HEK293 (cell line): ENCODE results near the gene HMGB1.

ENCODE experiments used
- BCL11B ChIP-seq: fragments of 450-650 bp; formaldehyde crosslinking; IDR thresholded peaks from 2 replicates; pipeline ENCODE4 v1.5.1; 2016; ENCODE audit warnings: low read depth, missing biosample characterization, missing genetic modification characterization
- MYNN ChIP-seq: fragments of 450-650 bp; formaldehyde crosslinking; IDR thresholded peaks from 2 replicates; pipeline ENCODE4 v1.5.1; 2016; ENCODE audit warnings: missing biosample characterization, missing genetic modification characterization, borderline replicate concordance
- PRDM1 ChIP-seq: fragments of 450-650 bp; formaldehyde crosslinking; IDR thresholded peaks from 2 replicates; pipeline ENCODE4; 2016; ENCODE audit warnings: missing biosample characterization, missing genetic modification characterization
- ZFP69B ChIP-seq: fragments of 450-650 bp; formaldehyde crosslinking; IDR thresholded peaks from 2 replicates; pipeline ENCODE4 v1.5.1; 2016; ENCODE audit warnings: missing biosample characterization, missing genetic modification characterization
- ZNF155 ChIP-seq: fragments of 450-650 bp; formaldehyde crosslinking; IDR thresholded peaks from 2 replicates; pipeline ENCODE4 v1.5.1; 2016; ENCODE audit warnings: missing biosample characterization, missing genetic modification characterization
- ZNF174 ChIP-seq: fragments of 450-650 bp; formaldehyde crosslinking; IDR thresholded peaks from 2 replicates; pipeline ENCODE4 v1.5.0; 2017; ENCODE audit warnings: missing biosample characterization, mild to moderate bottlenecking, missing genetic modification characterization
- ZNF2 ChIP-seq: fragments of 450-650 bp; formaldehyde crosslinking; IDR thresholded peaks from 2 replicates; pipeline ENCODE4 v1.5.1; 2016; ENCODE audit warnings: missing biosample characterization, missing genetic modification characterization
- ZNF341 ChIP-seq: fragments of 450-650 bp; formaldehyde crosslinking; IDR thresholded peaks from 2 replicates; pipeline ENCODE4; 2016; ENCODE audit warnings: low read depth, missing biosample characterization, missing genetic modification characterization
- ZNF366 ChIP-seq: fragments of 450-650 bp; formaldehyde crosslinking; conservative IDR thresholded peaks from 2 replicates; pipeline ENCODE4 v1.5.1; 2016; ENCODE audit warnings: missing biosample characterization, missing genetic modification characterization
- ZNF394 ChIP-seq: fragments of 450-650 bp; formaldehyde crosslinking; IDR thresholded peaks from 2 replicates; pipeline ENCODE4 v1.5.1; 2016; ENCODE audit warnings: missing biosample characterization, missing genetic modification characterization, mild to moderate bottlenecking, moderate library complexity, borderline replicate concordance
- ZNF48 ChIP-seq: fragments of 450-650 bp; formaldehyde crosslinking; IDR thresholded peaks from 2 replicates; pipeline ENCODE4 v1.5.1; 2016; ENCODE audit warnings: missing biosample characterization, missing genetic modification characterization
- ZNF521 ChIP-seq: fragments of 450-650 bp; formaldehyde crosslinking; IDR thresholded peaks from 2 replicates; pipeline ENCODE4 v1.5.1; 2017; ENCODE audit warnings: missing biosample characterization, mild to moderate bottlenecking, missing genetic modification characterization
- ZNF629 ChIP-seq: fragments of 450-650 bp; formaldehyde crosslinking; IDR thresholded peaks from 2 replicates; pipeline ENCODE4 v1.5.1; 2017; ENCODE audit warnings: missing biosample characterization, missing genetic modification characterization
- ZNF670 ChIP-seq: fragments of 450-650 bp; formaldehyde crosslinking; IDR thresholded peaks from 2 replicates; pipeline ENCODE4 v1.5.1; 2016; ENCODE audit warnings: missing biosample characterization, missing genetic modification characterization, low read depth
- ZNF777 ChIP-seq: fragments of 450-650 bp; formaldehyde crosslinking; IDR thresholded peaks from 2 replicates; pipeline ENCODE4 v1.5.1; 2017; ENCODE audit warnings: missing biosample characterization, missing genetic modification characterization, borderline replicate concordance
- ZNF791 ChIP-seq: fragments of 450-650 bp; formaldehyde crosslinking; IDR thresholded peaks from 2 replicates; pipeline ENCODE4 v1.5.1; 2016; ENCODE audit warnings: missing biosample characterization, missing genetic modification characterization
- ZNF830 ChIP-seq: fragments of 450-650 bp; IDR thresholded peaks from 2 replicates; pipeline ENCODE4 v1.5.0; 2018; ENCODE audit warnings: missing biosample characterization, missing genetic modification characterization, low read depth, mild to moderate bottlenecking, moderate library complexity
- TF ChIP-seq, protein P1 (sequence below): fragments of 450-650 bp; formaldehyde crosslinking; IDR thresholded peaks from 2 replicates; pipeline ENCODE4 v1.5.1; 2016; ENCODE audit warnings: missing biosample characterization, missing genetic modification characterization, low read depth
- TF ChIP-seq, protein P2 (sequence below): fragments of 450-650 bp; formaldehyde crosslinking; IDR thresholded peaks from 2 replicates; pipeline ENCODE4 v1.5.1; 2016; ENCODE audit warnings: missing biosample characterization, missing genetic modification characterization
- TF ChIP-seq, protein P3 (sequence below): fragments of 450-650 bp; formaldehyde crosslinking; IDR thresholded peaks from 2 replicates; pipeline ENCODE4 v1.5.1; 2017; ENCODE audit warnings: missing biosample characterization, missing genetic modification characterization
- TF ChIP-seq, protein P4 (sequence below): fragments of 450-650 bp; formaldehyde crosslinking; IDR thresholded peaks from 2 replicates; pipeline ENCODE4 v1.5.1; 2016; ENCODE audit warnings: missing biosample characterization, missing genetic modification characterization
- TF ChIP-seq, protein P5 (sequence below): fragments of 450-650 bp; formaldehyde crosslinking; IDR thresholded peaks from 2 replicates; pipeline ENCODE4 v1.5.1; 2016; ENCODE audit warnings: missing biosample characterization, missing genetic modification characterization, borderline replicate concordance
- TF ChIP-seq, protein P6 (sequence below): fragments of 450-650 bp; formaldehyde crosslinking; IDR thresholded peaks from 2 replicates; pipeline ENCODE4 v1.5.1; 2016; ENCODE audit warnings: missing biosample characterization, missing genetic modification characterization, borderline replicate concordance

The HMGB1 gene

DNA sequence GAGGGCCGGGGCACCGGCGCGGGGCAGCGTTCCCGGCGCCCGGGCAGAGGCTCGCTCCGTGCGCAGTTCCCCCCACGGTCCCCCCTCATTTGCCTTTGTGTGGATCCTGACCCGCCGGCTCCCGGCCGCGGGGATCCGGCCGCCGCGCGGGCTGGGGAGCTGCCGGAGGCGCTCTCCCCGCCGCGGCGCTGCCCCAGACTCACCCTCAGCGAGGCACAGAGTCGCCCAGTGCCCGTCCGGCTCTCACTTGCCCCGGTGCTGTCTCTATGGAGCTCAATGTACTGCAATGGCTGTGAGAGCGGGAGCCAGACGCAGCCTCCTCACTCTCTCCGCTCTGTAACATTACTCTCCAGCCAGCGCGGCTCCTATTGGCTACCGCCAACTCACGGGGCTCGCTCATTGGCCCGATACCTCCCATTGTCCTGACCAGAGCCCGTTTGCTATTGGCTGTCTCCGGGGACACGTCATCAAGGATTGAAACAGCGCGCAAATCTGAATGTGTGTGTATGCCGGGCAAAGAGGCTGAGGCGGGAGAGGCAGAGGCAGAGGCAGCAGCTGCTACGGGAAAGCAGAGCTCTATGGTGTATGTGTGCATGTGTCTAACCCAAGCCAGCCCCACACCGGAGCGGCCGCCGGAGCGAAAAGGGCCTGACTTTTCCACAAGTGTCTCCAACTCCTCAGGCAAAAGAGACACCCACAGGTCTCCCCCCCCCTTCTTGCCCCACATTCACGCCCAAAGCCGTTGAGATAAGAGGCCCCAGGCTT, at the start of gene HMGB1 (continued):
- TF ChIP-seq, protein P1, sequence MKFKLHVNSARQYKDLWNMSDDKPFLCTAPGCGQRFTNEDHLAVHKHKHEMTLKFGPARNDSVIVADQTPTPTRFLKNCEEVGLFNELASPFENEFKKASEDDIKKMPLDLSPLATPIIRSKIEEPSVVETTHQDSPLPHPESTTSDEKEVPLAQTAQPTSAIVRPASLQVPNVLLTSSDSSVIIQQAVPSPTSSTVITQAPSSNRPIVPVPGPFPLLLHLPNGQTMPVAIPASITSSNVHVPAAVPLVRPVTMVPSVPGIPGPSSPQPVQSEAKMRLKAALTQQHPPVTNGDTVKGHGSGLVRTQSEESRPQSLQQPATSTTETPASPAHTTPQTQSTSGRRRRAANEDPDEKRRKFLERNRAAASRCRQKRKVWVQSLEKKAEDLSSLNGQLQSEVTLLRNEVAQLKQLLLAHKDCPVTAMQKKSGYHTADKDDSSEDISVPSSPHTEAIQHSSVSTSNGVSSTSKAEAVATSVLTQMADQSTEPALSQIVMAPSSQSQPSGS (tag by site-specific recombination): peak; percentile 70
- TF ChIP-seq BCL11B: no peak
- TF ChIP-seq ZNF830 (tag by site-specific recombination): no peak
- TF ChIP-seq, protein P2, sequence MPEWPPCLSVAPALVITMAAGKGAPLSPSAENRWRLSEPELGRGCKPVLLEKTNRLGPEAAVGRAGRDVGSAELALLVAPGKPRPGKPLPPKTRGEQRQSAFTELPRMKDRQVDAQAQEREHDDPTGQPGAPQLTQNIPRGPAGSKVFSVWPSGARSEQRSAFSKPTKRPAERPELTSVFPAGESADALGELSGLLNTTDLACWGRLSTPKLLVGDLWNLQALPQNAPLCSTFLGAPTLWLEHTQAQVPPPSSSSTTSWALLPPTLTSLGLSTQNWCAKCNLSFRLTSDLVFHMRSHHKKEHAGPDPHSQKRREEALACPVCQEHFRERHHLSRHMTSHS: no peak
- TF ChIP-seq, protein P3, sequence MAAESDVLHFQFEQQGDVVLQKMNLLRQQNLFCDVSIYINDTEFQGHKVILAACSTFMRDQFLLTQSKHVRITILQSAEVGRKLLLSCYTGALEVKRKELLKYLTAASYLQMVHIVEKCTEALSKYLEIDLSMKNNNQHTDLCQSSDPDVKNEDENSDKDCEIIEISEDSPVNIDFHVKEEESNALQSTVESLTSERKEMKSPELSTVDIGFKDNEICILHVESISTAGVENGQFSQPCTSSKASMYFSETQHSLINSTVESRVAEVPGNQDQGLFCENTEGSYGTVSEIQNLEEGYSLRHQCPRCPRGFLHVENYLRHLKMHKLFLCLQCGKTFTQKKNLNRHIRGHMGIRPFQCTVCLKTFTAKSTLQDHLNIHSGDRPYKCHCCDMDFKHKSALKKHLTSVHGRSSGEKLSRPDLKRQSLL (tag by site-specific recombination): peak; percentile 72; the same call in 1 of the 2 replicates
- TF ChIP-seq ZNF521: no peak
- peak; percentile 59; the same call in 1 of the 2 replicates for TF ChIP-seq ZNF341 (tag by site-specific recombination)
- TF ChIP-seq, protein P4, sequence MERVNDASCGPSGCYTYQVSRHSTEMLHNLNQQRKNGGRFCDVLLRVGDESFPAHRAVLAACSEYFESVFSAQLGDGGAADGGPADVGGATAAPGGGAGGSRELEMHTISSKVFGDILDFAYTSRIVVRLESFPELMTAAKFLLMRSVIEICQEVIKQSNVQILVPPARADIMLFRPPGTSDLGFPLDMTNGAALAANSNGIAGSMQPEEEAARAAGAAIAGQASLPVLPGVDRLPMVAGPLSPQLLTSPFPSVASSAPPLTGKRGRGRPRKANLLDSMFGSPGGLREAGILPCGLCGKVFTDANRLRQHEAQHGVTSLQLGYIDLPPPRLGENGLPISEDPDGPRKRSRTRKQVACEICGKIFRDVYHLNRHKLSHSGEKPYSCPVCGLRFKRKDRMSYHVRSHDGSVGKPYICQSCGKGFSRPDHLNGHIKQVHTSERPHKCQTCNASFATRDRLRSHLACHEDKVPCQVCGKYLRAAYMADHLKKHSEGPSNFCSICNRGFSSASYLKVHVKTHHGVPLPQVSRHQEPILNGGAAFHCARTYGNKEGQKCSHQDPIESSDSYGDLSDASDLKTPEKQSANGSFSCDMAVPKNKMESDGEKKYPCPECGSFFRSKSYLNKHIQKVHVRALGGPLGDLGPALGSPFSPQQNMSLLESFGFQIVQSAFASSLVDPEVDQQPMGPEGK (tag by site-specific recombination): no peak; the same call in 1 of the 2 replicates
- TF ChIP-seq ZNF366: peak; percentile 67
- no peak for TF ChIP-seq ZNF48 (tag by site-specific recombination)
- TF ChIP-seq, protein P5, sequence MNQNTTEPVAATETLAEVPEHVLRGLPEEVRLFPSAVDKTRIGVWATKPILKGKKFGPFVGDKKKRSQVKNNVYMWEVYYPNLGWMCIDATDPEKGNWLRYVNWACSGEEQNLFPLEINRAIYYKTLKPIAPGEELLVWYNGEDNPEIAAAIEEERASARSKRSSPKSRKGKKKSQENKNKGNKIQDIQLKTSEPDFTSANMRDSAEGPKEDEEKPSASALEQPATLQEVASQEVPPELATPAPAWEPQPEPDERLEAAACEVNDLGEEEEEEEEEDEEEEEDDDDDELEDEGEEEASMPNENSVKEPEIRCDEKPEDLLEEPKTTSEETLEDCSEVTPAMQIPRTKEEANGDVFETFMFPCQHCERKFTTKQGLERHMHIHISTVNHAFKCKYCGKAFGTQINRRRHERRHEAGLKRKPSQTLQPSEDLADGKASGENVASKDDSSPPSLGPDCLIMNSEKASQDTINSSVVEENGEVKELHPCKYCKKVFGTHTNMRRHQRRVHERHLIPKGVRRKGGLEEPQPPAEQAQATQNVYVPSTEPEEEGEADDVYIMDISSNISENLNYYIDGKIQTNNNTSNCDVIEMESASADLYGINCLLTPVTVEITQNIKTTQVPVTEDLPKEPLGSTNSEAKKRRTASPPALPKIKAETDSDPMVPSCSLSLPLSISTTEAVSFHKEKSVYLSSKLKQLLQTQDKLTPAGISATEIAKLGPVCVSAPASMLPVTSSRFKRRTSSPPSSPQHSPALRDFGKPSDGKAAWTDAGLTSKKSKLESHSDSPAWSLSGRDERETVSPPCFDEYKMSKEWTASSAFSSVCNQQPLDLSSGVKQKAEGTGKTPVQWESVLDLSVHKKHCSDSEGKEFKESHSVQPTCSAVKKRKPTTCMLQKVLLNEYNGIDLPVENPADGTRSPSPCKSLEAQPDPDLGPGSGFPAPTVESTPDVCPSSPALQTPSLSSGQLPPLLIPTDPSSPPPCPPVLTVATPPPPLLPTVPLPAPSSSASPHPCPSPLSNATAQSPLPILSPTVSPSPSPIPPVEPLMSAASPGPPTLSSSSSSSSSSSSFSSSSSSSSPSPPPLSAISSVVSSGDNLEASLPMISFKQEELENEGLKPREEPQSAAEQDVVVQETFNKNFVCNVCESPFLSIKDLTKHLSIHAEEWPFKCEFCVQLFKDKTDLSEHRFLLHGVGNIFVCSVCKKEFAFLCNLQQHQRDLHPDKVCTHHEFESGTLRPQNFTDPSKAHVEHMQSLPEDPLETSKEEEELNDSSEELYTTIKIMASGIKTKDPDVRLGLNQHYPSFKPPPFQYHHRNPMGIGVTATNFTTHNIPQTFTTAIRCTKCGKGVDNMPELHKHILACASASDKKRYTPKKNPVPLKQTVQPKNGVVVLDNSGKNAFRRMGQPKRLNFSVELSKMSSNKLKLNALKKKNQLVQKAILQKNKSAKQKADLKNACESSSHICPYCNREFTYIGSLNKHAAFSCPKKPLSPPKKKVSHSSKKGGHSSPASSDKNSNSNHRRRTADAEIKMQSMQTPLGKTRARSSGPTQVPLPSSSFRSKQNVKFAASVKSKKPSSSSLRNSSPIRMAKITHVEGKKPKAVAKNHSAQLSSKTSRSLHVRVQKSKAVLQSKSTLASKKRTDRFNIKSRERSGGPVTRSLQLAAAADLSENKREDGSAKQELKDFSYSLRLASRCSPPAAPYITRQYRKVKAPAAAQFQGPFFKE (tag by site-specific recombination): no peak
- no peak for TF ChIP-seq ZNF174 (tag by site-specific recombination)
- no peak for TF ChIP-seq ZNF155 (tag by site-specific recombination)
- TF ChIP-seq ZFP69B (tag by site-specific recombination): peak; percentile 31; the same call in 1 of the 2 replicates
- TF ChIP-seq ZNF777: no peak
- peak; percentile 40; the same call in 1 of the 2 replicates for TF ChIP-seq ZNF2
- TF ChIP-seq ZNF791 (tag by site-specific recombination): no peak
- TF ChIP-seq ZNF394 (tag by site-specific recombination): peak; percentile 31; the same call in 1 of the 2 replicates
- no peak for TF ChIP-seq ZNF670
- TF ChIP-seq ZNF629 (tag by site-specific recombination): peak; percentile 89
- TF ChIP-seq PRDM1 (tag by site-specific recombination): 0 out of 2 replicates have a peak, but pooled peaks have one; percentile 29
- peak; percentile 39; the same call in 1 of the 2 replicates for TF ChIP-seq MYNN (tag by site-specific recombination)
- TF ChIP-seq, protein P6, sequence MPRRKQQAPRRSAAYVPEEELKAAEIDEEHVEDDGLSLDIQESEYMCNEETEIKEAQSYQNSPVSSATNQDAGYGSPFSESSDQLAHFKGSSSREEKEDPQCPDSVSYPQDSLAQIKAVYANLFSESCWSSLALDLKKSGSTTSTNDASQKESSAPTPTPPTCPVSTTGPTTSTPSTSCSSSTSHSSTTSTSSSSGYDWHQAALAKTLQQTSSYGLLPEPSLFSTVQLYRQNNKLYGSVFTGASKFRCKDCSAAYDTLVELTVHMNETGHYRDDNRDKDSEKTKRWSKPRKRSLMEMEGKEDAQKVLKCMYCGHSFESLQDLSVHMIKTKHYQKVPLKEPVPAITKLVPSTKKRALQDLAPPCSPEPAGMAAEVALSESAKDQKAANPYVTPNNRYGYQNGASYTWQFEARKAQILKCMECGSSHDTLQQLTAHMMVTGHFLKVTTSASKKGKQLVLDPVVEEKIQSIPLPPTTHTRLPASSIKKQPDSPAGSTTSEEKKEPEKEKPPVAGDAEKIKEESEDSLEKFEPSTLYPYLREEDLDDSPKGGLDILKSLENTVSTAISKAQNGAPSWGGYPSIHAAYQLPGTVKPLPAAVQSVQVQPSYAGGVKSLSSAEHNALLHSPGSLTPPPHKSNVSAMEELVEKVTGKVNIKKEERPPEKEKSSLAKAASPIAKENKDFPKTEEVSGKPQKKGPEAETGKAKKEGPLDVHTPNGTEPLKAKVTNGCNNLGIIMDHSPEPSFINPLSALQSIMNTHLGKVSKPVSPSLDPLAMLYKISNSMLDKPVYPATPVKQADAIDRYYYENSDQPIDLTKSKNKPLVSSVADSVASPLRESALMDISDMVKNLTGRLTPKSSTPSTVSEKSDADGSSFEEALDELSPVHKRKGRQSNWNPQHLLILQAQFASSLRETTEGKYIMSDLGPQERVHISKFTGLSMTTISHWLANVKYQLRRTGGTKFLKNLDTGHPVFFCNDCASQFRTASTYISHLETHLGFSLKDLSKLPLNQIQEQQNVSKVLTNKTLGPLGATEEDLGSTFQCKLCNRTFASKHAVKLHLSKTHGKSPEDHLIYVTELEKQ (tag by site-specific recombination): no peak
